Astrocyte (in vitro differentiated cells and primary cell): ENCODE data around the gene GZMM. TPM values are rescaled to one million over a fixed set of nuclear protein-coding genes. Genes with fewer than 3 reads are reported as not detected.

ENCODE experiments used
- DNase-seq: peaks from one replicate; pipeline ENCODE4 v3.0.0-alpha.2; 2010; ENCODE audit warnings: low read depth
- FAIRE-seq: peaks from 2 replicates; lab custom pipeline; 2011; peaks lifted over from hg19 to GRCh38; lab: Jason Lieb, UNC
- H2AFZ ChIP-seq: 2 replicates; pipeline ENCODE4 v1.6.0; 2012; ENCODE audit warnings: low read depth, low read length, inconsistent platforms
- H3K27ac ChIP-seq: 2 replicates; pipeline ENCODE4 v1.5.1; 2011; ENCODE audit warnings: low read depth, low read length, inconsistent platforms
- H3K27me3 ChIP-seq: 2 replicates; pipeline ENCODE4 v1.6.0; 2011; ENCODE audit warnings: low read length, inconsistent platforms; ENCODE audit not compliant: insufficient read depth
- H3K36me3 ChIP-seq: 2 replicates; pipeline ENCODE4 v1.5.1; 2011; ENCODE audit warnings: low read length, inconsistent platforms; ENCODE audit not compliant: insufficient read depth
- H3K4me1 ChIP-seq: 2 replicates; pipeline ENCODE4 v1.5.1; 2011; ENCODE audit warnings: low read length, inconsistent platforms; ENCODE audit not compliant: insufficient read depth
- H3K4me2 ChIP-seq: 2 replicates; pipeline ENCODE4 v1.6.0; 2012; ENCODE audit warnings: low read length, inconsistent platforms
- H3K4me3 ChIP-seq: 2 replicates; pipeline ENCODE4 v1.5.1; 2011; ENCODE audit warnings: low read depth, mild to moderate bottlenecking, low read length, inconsistent platforms; ENCODE audit not compliant: insufficient read depth
- H3K79me2 ChIP-seq: 2 replicates; pipeline ENCODE4 v1.6.0; 2012; ENCODE audit warnings: mild to moderate bottlenecking, low read length, inconsistent platforms; ENCODE audit not compliant: insufficient read depth
- H3K9ac ChIP-seq: 2 replicates; pipeline ENCODE4 v1.6.0; 2012; ENCODE audit warnings: mild to moderate bottlenecking, low read length, inconsistent platforms
- H3K9me3 ChIP-seq: 2 replicates; pipeline ENCODE4 v1.5.1; 2012; ENCODE audit warnings: low read depth, mild to moderate bottlenecking, low read length, inconsistent platforms; ENCODE audit not compliant: insufficient read depth
- H4K20me1 ChIP-seq: 2 replicates; pipeline ENCODE4 v1.6.0; 2012; ENCODE audit warnings: low read length, inconsistent platforms; ENCODE audit not compliant: insufficient read depth
- H3K27ac Mint-ChIP-seq: one replicate; pipeline ENCODE4 v1.8.0; 2021; ENCODE audit warnings: mild to moderate bottlenecking, mixed read lengths; ENCODE audit not compliant: unreplicated experiment
- H3K27me3 Mint-ChIP-seq: one replicate; pipeline ENCODE4 v1.8.0; 2021; ENCODE audit warnings: low read depth, mixed read lengths; ENCODE audit not compliant: unreplicated experiment
- H3K36me3 Mint-ChIP-seq: one replicate; pipeline ENCODE4 v1.8.0; 2021; ENCODE audit warnings: low read depth, mixed read lengths; ENCODE audit not compliant: unreplicated experiment
- H3K4me1 Mint-ChIP-seq: one replicate; pipeline ENCODE4 v1.8.0; 2021; ENCODE audit warnings: low read depth, mixed read lengths; ENCODE audit not compliant: unreplicated experiment
- H3K4me3 Mint-ChIP-seq: one replicate; pipeline ENCODE4 v1.8.0; 2021; ENCODE audit warnings: mild to moderate bottlenecking, moderate library complexity, mixed read lengths; ENCODE audit not compliant: unreplicated experiment
- H3K9me3 Mint-ChIP-seq: one replicate; pipeline ENCODE4 v1.8.0; 2021; ENCODE audit warnings: mild to moderate bottlenecking, mixed read lengths; ENCODE audit not compliant: unreplicated experiment
- CTCF ChIP-seq: IDR thresholded peaks from 2 replicates; pipeline ENCODE4 v1.5.1; 2011; ENCODE audit warnings: low read depth, mild to moderate bottlenecking, inconsistent platforms, low read length, moderate library complexity; ENCODE audit not compliant: insufficient read depth
- EZH2 ChIP-seq: IDR thresholded peaks from 2 replicates; pipeline ENCODE4 v1.6.1; 2012; ENCODE audit warnings: mild to moderate bottlenecking, low read length, inconsistent platforms; ENCODE audit not compliant: insufficient read depth
- total RNA-seq: library from RNA; stranded (reverse); gene quantifications from 2 replicates; pipeline ENCODE4 v1.2.1, GENCODE V29; 2021

Gene GZMM
- total RNA-seq, 1 donor from 2014 or later: 0.70 TPM

- no peaks in the 10 kb centered on the region for H3K4me1 Mint-ChIP-seq
- H3K4me3 Mint-ChIP-seq: no peak overlapping the region
- Histone ChIP-seq H3K36me3 (no peaks in the 10 kb centered on the region), H3K27me3 (peaks cover 3% of the 10 kb centered on the region), H2AFZ (no peak overlapping the region), H3K9me3 (no peaks in the 10 kb centered on the region), H3K79me2 (no peaks in the 10 kb centered on the region), H4K20me1 (peaks cover 52% of the 10 kb centered on the region), H3K4me3 (no peak overlapping the region), H3K4me2 (no peak overlapping the region), H3K27ac (no peak overlapping the region), H3K4me1 (no peaks in the 10 kb centered on the region), H3K9ac (no peak overlapping the region)
- peaks cover 26% of the 10 kb centered on the region for H3K27me3 Mint-ChIP-seq
- no peak for DNase-seq
- TF ChIP-seq EZH2 (no peak), CTCF (no peak)
- peaks cover 8% of the 10 kb centered on the region for H3K9me3 Mint-ChIP-seq
- no peak for FAIRE-seq
- no peak overlapping the region for H3K27ac Mint-ChIP-seq
- peaks cover 6% of the 10 kb centered on the region for H3K36me3 Mint-ChIP-seq
Observed at GRCh38 chr19:597406-598315, 53.8 kb downstream of the GZMM start.

Other genes starting within 250 kb of the GZMM start
- gene MIER2, start 199.3 kb upstream of the GZMM start, total RNA-seq: 43.5 and 55.8 TPM in 2 replicates
- 2.9 and 3.4 TPM in 2 replicates for gene C2CD4C, start 134.9 kb upstream of the GZMM start, total RNA-seq
- gene SHC2, start 83.0 kb upstream of the GZMM start, total RNA-seq: 27.5 and 29.7 TPM in 2 replicates
- gene MADCAM1, start 47.6 kb upstream of the GZMM start, total RNA-seq: 0.57 and 0.60 TPM in 2 replicates
- 17.9 and 20.4 TPM in 2 replicates for gene TPGS1, start 36.6 kb upstream of the GZMM start, total RNA-seq
- gene CDC34, start 12.3 kb upstream of the GZMM start, total RNA-seq: 190 and 192 TPM in 2 replicates
- 807 and 871 TPM in 2 replicates for gene BSG, start 28.5 kb downstream of the GZMM start, total RNA-seq
- 4.8 and 5.5 TPM in 2 replicates for gene HCN2, start 45.8 kb downstream of the GZMM start, total RNA-seq
- gene POLRMT, start 89.5 kb downstream of the GZMM start, total RNA-seq: 43.4 and 45.3 TPM in 2 replicates
- 0.25 TPM in 1 of 2 replicates, not detected in the other for gene FGF22, start 95.8 kb downstream of the GZMM start, total RNA-seq
- 58.3 and 58.5 TPM in 2 replicates for gene RNF126, start 119.2 kb downstream of the GZMM start, total RNA-seq
- 72.0 and 78.8 TPM in 2 replicates for gene FSTL3, start 132.3 kb downstream of the GZMM start, total RNA-seq
- not detected in 2 replicates for gene PRSS57, start 151.4 kb downstream of the GZMM start, total RNA-seq
- gene PALM, start 164.9 kb downstream of the GZMM start, total RNA-seq: 60.0 and 67.3 TPM in 2 replicates
- 0.36 and 0.43 TPM in 2 replicates for gene MISP, start 207.1 kb downstream of the GZMM start, total RNA-seq